ENCODE data around the gene PARD3B.

PARD3B gene

GRCh38 chr2:205505371-205505770 lies 960.1 kb downstream of the PARD3B start:
- H3K4me3 ChIP-seq (ENCODE audit: low read length) = no peak overlapping the region
- no peak for DNase-seq (ENCODE audit: low read depth, low spot score)

- no peak for DNase-seq (ENCODE audit: low read depth, low spot score)
Measured at GRCh38 chr2:205509655-205510054, 964.4 kb downstream of the PARD3B start.

GRCh38 chr2:205510345-205510744 lies 965.1 kb downstream of the PARD3B start:
- H3K4me3 ChIP-seq (ENCODE audit: low read length) = no peak overlapping the region
- DNase-seq (ENCODE audit: low read depth, low spot score) = no peak

More at GRCh38 chr2:205509655-205510054, 964.4 kb downstream of the PARD3B start:
- H3K4me3 ChIP-seq (ENCODE audit: low read length) = no peak overlapping the region

- DNase-seq (ENCODE audit: low read depth, low spot score) = no peak
- H3K4me3 ChIP-seq (ENCODE audit: low read length) = no peak overlapping the region
Measured at GRCh38 chr2:205511221-205511620, 965.9 kb downstream of the PARD3B start.

- no peak overlapping the region for H3K4me3 ChIP-seq (ENCODE audit: low read length)
- DNase-seq (ENCODE audit: low read depth, low spot score) = no peak
Measured at GRCh38 chr2:205511641-205512040, 966.4 kb downstream of the PARD3B start.

GRCh38 chr2:205520311-205520710 lies 975.0 kb downstream of the PARD3B start:
- DNase-seq (ENCODE audit: low read depth, low spot score) = no peak
- H3K4me3 ChIP-seq (ENCODE audit: low read length) = no peak overlapping the region

- no peak for DNase-seq (ENCODE audit: low read depth, low spot score)
- no peak overlapping the region for H3K4me3 ChIP-seq (ENCODE audit: low read length)
Measured at GRCh38 chr2:205524656-205525055, 979.4 kb downstream of the PARD3B start.

GRCh38 chr2:205527801-205528200 lies 982.5 kb downstream of the PARD3B start:
- H3K4me3 ChIP-seq (ENCODE audit: low read length) = no peak overlapping the region
- no peak for DNase-seq (ENCODE audit: low read depth, low spot score)

GRCh38 chr2:205531072-205531471 lies 985.8 kb downstream of the PARD3B start:
- no peak overlapping the region for H3K4me3 ChIP-seq (ENCODE audit: low read length)
- no peak for DNase-seq (ENCODE audit: low read depth, low spot score)

- H3K4me3 ChIP-seq (ENCODE audit: low read length) = no peak overlapping the region
Measured at GRCh38 chr2:205531489-205532148, 986.3 kb downstream of the PARD3B start.

GRCh38 chr2:205535001-205535400 lies 989.7 kb downstream of the PARD3B start:
- no peak for DNase-seq (ENCODE audit: low read depth, low spot score)
- no peak overlapping the region for H3K4me3 ChIP-seq (ENCODE audit: low read length)

More at GRCh38 chr2:205531489-205532148, 986.3 kb downstream of the PARD3B start:
- DNase-seq (ENCODE audit: low read depth, low spot score) = no peak

- DNase-seq (ENCODE audit: low read depth, low spot score) = peak; percentile 18
- H3K4me3 ChIP-seq (ENCODE audit: low read length) = no peak overlapping the region
Measured at GRCh38 chr2:205539603-205540002, 994.3 kb downstream of the PARD3B start.

GRCh38 chr2:205540036-205540435 lies 994.8 kb downstream of the PARD3B start:
- DNase-seq (ENCODE audit: low read depth, low spot score) = no peak
- H3K4me3 ChIP-seq (ENCODE audit: low read length) = no peak overlapping the region

- DNase-seq (ENCODE audit: low read depth, low spot score) = no peak
- H3K4me3 ChIP-seq (ENCODE audit: low read length) = no peak overlapping the region
Measured at GRCh38 chr2:205543262-205543843, 998.1 kb downstream of the PARD3B start.

GRCh38 chr2:205543937-205544702 lies 998.8 kb downstream of the PARD3B start:
- DNase-seq (ENCODE audit: low read depth, low spot score) = no peak
- no peak overlapping the region for H3K4me3 ChIP-seq (ENCODE audit: low read length)

- no peak overlapping the region for H3K4me3 ChIP-seq (ENCODE audit: low read length)
- no peak for DNase-seq (ENCODE audit: low read depth, low spot score)
Measured at GRCh38 chr2:205545971-205546816, 1000.9 kb downstream of the PARD3B start.

- H3K4me3 ChIP-seq (ENCODE audit: low read length) = no peak overlapping the region
- no peak for DNase-seq (ENCODE audit: low read depth, low spot score)
Measured at GRCh38 chr2:205555566-205556230, 1010.4 kb downstream of the PARD3B start.

- DNase-seq (ENCODE audit: low read depth, low spot score) = no peak
- no peak overlapping the region for H3K4me3 ChIP-seq (ENCODE audit: low read length)
Measured at GRCh38 chr2:205556357-205556756, 1011.1 kb downstream of the PARD3B start.
